GM13977 (cell line): ENCODE results near the gene LGALS4.

Source experiments
- DNase-seq: peaks from one replicate; pipeline ENCODE4 v3.0.0; 2012; ENCODE audit warnings: low spot score
- in situ Hi-C: fragments of 300-500 bp; cut with MboI; formaldehyde crosslinking; loops from one replicate; pipeline ENCODE4 v1.12.0; 2022; ENCODE audit warnings: low sequenced_read_pairs, low pct_unique_long_range_greater_than_20kb, mixed read lengths, inconsistent platforms; ENCODE audit not compliant: unreplicated experiment
- TF ChIP-seq, protein P1 (sequence below): IDR thresholded peaks from 2 replicates; pipeline ENCODE4 v1.5.1; 2012; ENCODE audit warnings: mild to moderate bottlenecking, control low read depth; ENCODE audit not compliant: insufficient read depth; ENCODE audit errors: extremely low read depth, missing control alignments

LGALS4 gene

GRCh38 chr19:38848299-38849146 is 35.8 kb upstream of the LGALS4 start:
- DNase-seq: no peak
- TF ChIP-seq, protein P1, sequence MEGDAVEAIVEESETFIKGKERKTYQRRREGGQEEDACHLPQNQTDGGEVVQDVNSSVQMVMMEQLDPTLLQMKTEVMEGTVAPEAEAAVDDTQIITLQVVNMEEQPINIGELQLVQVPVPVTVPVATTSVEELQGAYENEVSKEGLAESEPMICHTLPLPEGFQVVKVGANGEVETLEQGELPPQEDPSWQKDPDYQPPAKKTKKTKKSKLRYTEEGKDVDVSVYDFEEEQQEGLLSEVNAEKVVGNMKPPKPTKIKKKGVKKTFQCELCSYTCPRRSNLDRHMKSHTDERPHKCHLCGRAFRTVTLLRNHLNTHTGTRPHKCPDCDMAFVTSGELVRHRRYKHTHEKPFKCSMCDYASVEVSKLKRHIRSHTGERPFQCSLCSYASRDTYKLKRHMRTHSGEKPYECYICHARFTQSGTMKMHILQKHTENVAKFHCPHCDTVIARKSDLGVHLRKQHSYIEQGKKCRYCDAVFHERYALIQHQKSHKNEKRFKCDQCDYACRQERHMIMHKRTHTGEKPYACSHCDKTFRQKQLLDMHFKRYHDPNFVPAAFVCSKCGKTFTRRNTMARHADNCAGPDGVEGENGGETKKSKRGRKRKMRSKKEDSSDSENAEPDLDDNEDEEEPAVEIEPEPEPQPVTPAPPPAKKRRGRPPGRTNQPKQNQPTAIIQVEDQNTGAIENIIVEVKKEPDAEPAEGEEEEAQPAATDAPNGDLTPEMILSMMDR: no peak
- in situ Hi-C loops: no loop called here

DNA sequence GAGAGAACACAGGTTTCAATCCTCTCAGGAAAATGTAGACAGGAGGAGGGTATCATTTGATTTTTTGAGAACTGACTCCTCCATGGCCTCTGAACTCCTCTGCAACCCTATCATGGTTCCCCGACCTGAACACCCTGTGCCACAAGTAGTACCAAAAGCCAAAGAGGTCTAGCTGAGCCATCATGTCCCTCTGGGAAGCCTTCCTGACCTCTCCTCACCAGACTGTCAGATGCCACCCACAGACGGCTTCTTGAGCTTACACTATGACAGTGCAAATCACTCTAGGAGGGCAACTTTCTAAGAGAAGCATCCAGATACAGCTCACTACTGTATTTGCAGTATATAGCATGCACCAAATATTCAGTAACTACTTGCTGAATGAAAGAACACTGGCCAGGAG is 33.4 kb upstream of the LGALS4 start:
- DNase-seq: no peak
- in situ Hi-C loops: no loop called here
- TF ChIP-seq, protein P1: no peak

DNA sequence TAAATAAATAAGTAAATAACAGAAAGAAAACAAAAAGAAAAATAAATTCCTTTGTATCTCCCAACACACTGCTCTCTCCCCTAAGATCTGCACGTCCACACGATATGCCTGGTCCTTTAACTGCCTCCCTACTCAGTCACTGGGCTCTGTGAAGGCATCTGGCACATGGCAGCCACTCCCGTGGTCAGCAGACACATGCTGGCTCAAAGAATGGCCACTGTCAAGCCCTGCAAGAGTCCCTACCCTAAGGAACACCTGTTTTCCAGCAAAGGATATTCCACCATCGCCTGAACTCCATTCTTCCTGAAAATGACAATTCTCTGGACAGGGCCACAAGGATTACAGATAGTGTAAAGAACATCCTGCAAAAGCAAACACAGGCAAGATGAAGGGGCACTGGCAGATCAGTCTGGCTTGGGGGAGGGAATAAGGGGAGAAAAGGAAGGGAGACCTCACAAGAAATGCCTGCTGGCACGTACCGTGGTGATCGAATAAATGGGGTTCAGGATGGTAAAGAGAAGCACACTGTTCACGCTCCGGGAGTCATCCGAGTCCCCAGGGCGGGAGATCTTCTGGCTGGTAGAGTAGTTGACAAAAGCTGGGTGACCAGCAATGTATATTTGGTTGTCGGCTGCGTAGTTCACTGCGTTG is 32.8 kb upstream of the LGALS4 start:
- no peak for DNase-seq
- TF ChIP-seq, protein P1: no peak
- in situ Hi-C loops: no loop called here

DNA sequence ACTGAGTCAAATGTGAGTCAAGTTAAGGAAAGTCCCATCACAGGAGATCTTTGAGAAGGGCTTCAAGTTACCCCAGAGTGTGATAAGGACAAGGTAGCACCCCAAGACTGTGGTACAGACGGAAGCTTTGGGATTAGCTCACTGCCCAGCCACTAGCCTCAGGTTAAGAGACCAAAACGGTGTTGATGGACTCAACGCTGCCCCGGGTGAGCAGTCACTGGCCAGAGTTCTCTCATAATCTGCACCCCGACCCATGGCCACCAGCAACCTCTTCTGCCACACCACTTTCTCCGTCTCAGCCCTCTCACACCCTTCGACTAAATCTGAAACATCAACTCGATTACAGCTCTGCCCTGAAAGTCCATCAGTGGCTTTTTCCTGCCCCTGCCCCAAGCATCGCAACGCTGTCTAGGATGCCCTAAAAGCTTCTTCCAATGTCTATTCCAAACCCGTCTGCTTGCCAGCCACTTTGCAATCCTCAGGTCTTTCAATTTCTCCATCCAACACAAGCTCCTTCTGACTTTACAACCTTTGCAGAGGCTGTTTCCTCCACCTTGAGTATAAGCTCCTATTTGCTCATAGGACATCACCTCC is 31.4 kb upstream of the LGALS4 start:
- no peak for DNase-seq
- TF ChIP-seq, protein P1: no peak
- in situ Hi-C loops: no loop called here

DNA sequence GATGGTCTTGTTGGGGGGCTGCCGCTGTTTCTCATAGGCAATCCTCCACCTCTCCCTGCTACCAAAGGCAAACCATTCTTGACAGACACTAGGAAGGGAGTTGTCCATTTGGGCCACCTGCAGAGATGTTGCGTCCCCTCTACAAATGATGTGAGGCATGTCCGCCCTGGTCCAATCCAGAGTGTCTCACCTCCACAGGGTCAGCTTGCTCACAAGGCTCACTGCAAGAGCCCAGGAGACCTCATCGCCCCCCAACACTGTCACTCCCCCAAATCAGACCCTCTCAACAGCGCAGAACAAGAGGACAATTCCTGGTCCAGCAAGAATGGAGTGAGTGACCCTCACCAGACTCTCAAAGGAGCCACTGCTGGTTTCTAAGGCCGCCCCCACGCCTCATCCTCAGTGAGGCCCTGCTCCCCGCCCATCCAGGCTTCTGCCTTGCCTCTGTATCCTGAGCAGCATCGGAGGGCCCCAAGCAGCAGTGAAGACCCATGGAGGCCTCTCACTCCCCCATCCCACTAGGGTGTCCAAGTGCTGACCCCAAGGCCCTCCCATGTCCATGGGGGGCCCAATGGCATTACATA is 30.5 kb upstream of the LGALS4 start:
- TF ChIP-seq, protein P1: no peak
- in situ Hi-C loops: no loop called here
- no peak for DNase-seq

- in situ Hi-C loops: no loop called here
- DNase-seq: no peak
- TF ChIP-seq, protein P1: no peak
Observed at GRCh38 chr19:38842439-38843174, 29.9 kb upstream of the LGALS4 start.
